Measurements from ENCODE around the gene IMPACT. TPM values are rescaled to one million over a fixed set of nuclear protein-coding genes. Genes with fewer than 3 reads are reported as not detected.

Gene IMPACT
- total and polyA plus RNA-seq, 2 of the 8 experiments (the other 6 are each of a cell fraction or from before 2014, with no cell fraction given), result 31.1 to 44.6 TPM

DNA sequence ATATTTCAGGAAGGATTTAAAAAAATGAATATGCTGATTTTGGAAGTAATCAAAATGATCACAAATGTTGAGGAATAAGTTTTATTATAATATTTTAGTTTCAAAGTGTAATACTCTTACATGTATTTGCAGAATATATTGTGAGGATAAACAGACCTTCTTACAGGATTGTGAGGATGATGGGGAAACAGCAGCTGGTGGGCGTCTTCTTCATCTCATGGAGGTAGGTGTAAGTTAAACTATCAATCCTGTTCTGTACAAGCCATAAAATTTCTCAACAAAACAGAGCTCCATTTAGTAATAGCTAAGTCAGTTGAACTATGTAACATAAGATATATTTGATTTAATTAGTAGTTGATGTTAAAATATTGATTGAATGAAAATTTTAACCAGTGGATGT is 21.5 kb downstream of the IMPACT start:
- CTCF ChIA-PET (ENCODE audit: partially characterized antibody), result interaction anchor here (1.2 kb wide), 1 partner anchor 55 kb away, joined by 3 read pairs; no protein-coding TSS in a partner anchor
- no peak for TF ChIP-seq TEAD4 (IDR thresholded peaks at IDR 0.05; ENCODE audit: low read depth, low read length)
- no peak for TF ChIP-seq POLR2AphosphoS5 (IDR thresholded peaks at IDR 0.05; ENCODE audit: low read depth, low read length)
- no peak for TF ChIP-seq CREB1 (IDR thresholded peaks at IDR 0.05)
- TF ChIP-seq, protein P1, sequence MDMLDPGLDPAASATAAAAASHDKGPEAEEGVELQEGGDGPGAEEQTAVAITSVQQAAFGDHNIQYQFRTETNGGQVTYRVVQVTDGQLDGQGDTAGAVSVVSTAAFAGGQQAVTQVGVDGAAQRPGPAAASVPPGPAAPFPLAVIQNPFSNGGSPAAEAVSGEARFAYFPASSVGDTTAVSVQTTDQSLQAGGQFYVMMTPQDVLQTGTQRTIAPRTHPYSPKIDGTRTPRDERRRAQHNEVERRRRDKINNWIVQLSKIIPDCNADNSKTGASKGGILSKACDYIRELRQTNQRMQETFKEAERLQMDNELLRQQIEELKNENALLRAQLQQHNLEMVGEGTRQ (IDR thresholded peaks at IDR 0.05; ENCODE audit: low read length), result no peak
- no peak for TF ChIP-seq BACH1 (IDR thresholded peaks at IDR 0.05; ENCODE audit: low read length)
- no peak for TF ChIP-seq YY1 (IDR thresholded peaks at IDR 0.05; ENCODE audit: low read depth, low read length)
- TF ChIP-seq GTF2F1 (IDR thresholded peaks at IDR 0.05; ENCODE audit: borderline replicate concordance, low read depth, low read length), result no peak
- TF ChIP-seq MAFK (IDR thresholded peaks at IDR 0.05; ENCODE audit: low read depth, low read length), result no peak
- TF ChIP-seq, protein P2, sequence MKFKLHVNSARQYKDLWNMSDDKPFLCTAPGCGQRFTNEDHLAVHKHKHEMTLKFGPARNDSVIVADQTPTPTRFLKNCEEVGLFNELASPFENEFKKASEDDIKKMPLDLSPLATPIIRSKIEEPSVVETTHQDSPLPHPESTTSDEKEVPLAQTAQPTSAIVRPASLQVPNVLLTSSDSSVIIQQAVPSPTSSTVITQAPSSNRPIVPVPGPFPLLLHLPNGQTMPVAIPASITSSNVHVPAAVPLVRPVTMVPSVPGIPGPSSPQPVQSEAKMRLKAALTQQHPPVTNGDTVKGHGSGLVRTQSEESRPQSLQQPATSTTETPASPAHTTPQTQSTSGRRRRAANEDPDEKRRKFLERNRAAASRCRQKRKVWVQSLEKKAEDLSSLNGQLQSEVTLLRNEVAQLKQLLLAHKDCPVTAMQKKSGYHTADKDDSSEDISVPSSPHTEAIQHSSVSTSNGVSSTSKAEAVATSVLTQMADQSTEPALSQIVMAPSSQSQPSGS (IDR thresholded peaks at IDR 0.05; ENCODE audit: low read length), result no peak
- TF ChIP-seq, protein P3, sequence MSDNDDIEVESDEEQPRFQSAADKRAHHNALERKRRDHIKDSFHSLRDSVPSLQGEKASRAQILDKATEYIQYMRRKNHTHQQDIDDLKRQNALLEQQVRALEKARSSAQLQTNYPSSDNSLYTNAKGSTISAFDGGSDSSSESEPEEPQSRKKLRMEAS (IDR thresholded peaks at IDR 0.05), result no peak
- TF ChIP-seq RXRA (IDR thresholded peaks at IDR 0.05; ENCODE audit: insufficient read depth, low read depth, low read length), result no peak
- TF ChIP-seq, protein P4, sequence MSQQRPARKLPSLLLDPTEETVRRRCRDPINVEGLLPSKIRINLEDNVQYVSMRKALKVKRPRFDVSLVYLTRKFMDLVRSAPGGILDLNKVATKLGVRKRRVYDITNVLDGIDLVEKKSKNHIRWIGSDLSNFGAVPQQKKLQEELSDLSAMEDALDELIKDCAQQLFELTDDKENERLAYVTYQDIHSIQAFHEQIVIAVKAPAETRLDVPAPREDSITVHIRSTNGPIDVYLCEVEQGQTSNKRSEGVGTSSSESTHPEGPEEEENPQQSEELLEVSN (IDR thresholded peaks at IDR 0.05), result no peak

More for the DNA sequence above, 21.5 kb downstream of the IMPACT start:
- no peak overlapping the region for H2AFZ ChIP-seq (ENCODE audit: low read length)
- no peak overlapping the region for H2BK20ac ChIP-seq (ENCODE audit: low read length)
- no peak overlapping the region for H3K4ac ChIP-seq (replicated peaks; ENCODE audit: insufficient read length, low read depth, low read length)
- H2BK15ac ChIP-seq (ENCODE audit: low read length), result no peak overlapping the region
- no peak overlapping the region for H3K18ac ChIP-seq (ENCODE audit: extremely low read depth, low read length)
- no peaks in the 10 kb centered on the region for H3K27me3 ChIP-seq (replicated peaks in 1 of 4; ENCODE audit: control insufficient read depth in 3 of 4, extremely low read depth in 1 of 4, insufficient read depth in 3 of 4, low read length in 3 of 4)
- H4K91ac ChIP-seq (replicated peaks; ENCODE audit: insufficient read length, low read length), result no peak overlapping the region
- no peak overlapping the region for H2AK5ac ChIP-seq (ENCODE audit: low read depth, low read length)
- no peak overlapping the region for H2BK120ac ChIP-seq (replicated peaks; ENCODE audit: low read depth, low read length)
- no peaks in the 10 kb centered on the region for H3K9me3 ChIP-seq (ENCODE audit: insufficient read depth in 2 of 2, low read depth in 1 of 2, low read length in 1 of 2)
- no peaks in the 10 kb centered on the region for H3K79me1 ChIP-seq (ENCODE audit: low read depth, low read length)
- DNase-seq (ENCODE audit: low read depth in 1 of 2, low spot score in 2 of 2), result no peak
- H3K27ac ChIP-seq (ENCODE audit: low read depth, low read length), result no peak overlapping the region
- no peak overlapping the region for H2BK5ac ChIP-seq (ENCODE audit: low read depth, low read length)
- no peak overlapping the region for H3K23ac ChIP-seq (ENCODE audit: insufficient read length)
- no peak overlapping the region for H3K4me2 ChIP-seq (ENCODE audit: insufficient read depth in 1 of 2, low read depth in 2 of 2, low read length in 2 of 2)
- no peak overlapping the region for H3K9ac ChIP-seq (replicated peaks in 1 of 4; ENCODE audit: extremely low read depth in 1 of 4, low read depth in 3 of 4, low read length in 3 of 4)
- no peak overlapping the region for H3K14ac ChIP-seq (ENCODE audit: insufficient read length)
- FAIRE-seq, result no peak
- WGBS, 2 experiments (ENCODE audit: extremely low coverage in 1 of 2, insufficient coverage in 1 of 2, insufficient read length in 1 of 2, insufficient replicate concordance in 2 of 2, low coverage in 1 of 2, low lambda C conversion rate in 2 of 2, missing lambda C conversion rate in 1 of 2), result 71% methylated on average over 1 of the region's 1 CpG; no CpG with 5 or more reads in 1 of the 2 experiments
- POLR2A ChIA-PET (ENCODE audit: partially characterized antibody), result no interaction called here
- H3K79me2 ChIP-seq (ENCODE audit: control insufficient read depth in 1 of 2, insufficient read depth in 2 of 2, low read length in 2 of 2), result no peaks in the 10 kb centered on the region
- H4K20me1 ChIP-seq (replicated peaks in 1 of 2; ENCODE audit: control insufficient read depth in 1 of 2, insufficient read depth in 2 of 2, low read length in 2 of 2), result peaks cover 0 to 2% of the 10 kb centered on the region in 2 experiments
- no peak overlapping the region for H2BK12ac ChIP-seq (ENCODE audit: low read depth, low read length)
- H4K8ac ChIP-seq (ENCODE audit: extremely low read depth, insufficient read depth, low read length), result no peak overlapping the region
- no peak overlapping the region for H3K4me3 ChIP-seq (ENCODE audit: extremely low read depth in 1 of 4, insufficient read depth in 2 of 4, low read depth in 3 of 4, low read length in 4 of 4)
- peaks cover 4 to 71% (median 33%) of the 10 kb centered on the region in 4 experiments for H3K36me3 ChIP-seq (ENCODE audit: control insufficient read depth in 2 of 4, insufficient read depth in 4 of 4, low read length in 3 of 4)
- no peaks in the 10 kb centered on the region for H3K4me1 ChIP-seq (replicated peaks in 1 of 4; ENCODE audit: control insufficient read depth in 3 of 4, insufficient read depth in 4 of 4, low read length in 3 of 4)
- no peaks in the 10 kb centered on the region for H3K23me2 ChIP-seq (ENCODE audit: low read depth, low read length)
- H3K56ac ChIP-seq (replicated peaks; ENCODE audit: insufficient read length, low read depth, low read length), result no peak overlapping the region
- no peak overlapping the region for H4K5ac ChIP-seq (ENCODE audit: insufficient read length, low read depth, low read length)

All from H1 (cell line).